RWPE1 (cell line): ENCODE data around the gene DNAAF5.
A peak's percentile ranks its signal among the peaks of the same experiment; 100 is the strongest.
"Not testable (repeated sequence)": the region's sequence is repeated elsewhere in the genome, so short reads cannot be mapped to it uniquely, and the experiment has no call there.

Experiments used
- CTCF ChIA-PET: fragments of 350-600 bp; sonication (Branson Sonifier 250); formaldehyde crosslinking; extraction: SDS; loops from one replicate; lab custom pipeline; 2021; lab: Yijun Ruan, JAX
- POLR2A ChIA-PET: fragments of 400-600 bp; formaldehyde crosslinking; extraction: SDS; loops from one replicate; lab custom pipeline; 2020; ENCODE audit warnings: antibody characterized with exemption; ENCODE audit not compliant: low non-redundant PET; lab: Yijun Ruan, JAX
- DNase-seq: peaks from one replicate; pipeline ENCODE4 v3.0.0; 2012; ENCODE audit warnings: low spot score
- H3K27ac ChIP-seq: fragments of 450-650 bp; 2 replicates; pipeline ENCODE4 v1.5.1; 2017
- CTCF ChIP-seq: fragments of 450-650 bp; conservative IDR thresholded peaks from 2 replicates; pipeline ENCODE4 v1.5.1; 2017; ENCODE audit warnings: low read depth, mild to moderate bottlenecking

DNAAF5 gene

GRCh38 chr7:803243-803635 is 76.7 kb downstream of the DNAAF5 start:
- CTCF ChIA-PET: no interaction called here
- DNase-seq: no peak

GRCh38 chr7:803796-804195 is 77.3 kb downstream of the DNAAF5 start:
- POLR2A ChIA-PET, H3K27ac ChIP-seq, CTCF ChIA-PET, DNase-seq: not testable (repeated sequence)

More at GRCh38 chr7:803243-803635, 76.7 kb downstream of the DNAAF5 start:
- POLR2A ChIA-PET: no interaction called here
- no peak overlapping the region for H3K27ac ChIP-seq
- no peak for TF ChIP-seq CTCF

GRCh38 chr7:805261-805660 is 78.8 kb downstream of the DNAAF5 start:
- CTCF ChIA-PET: interaction anchor here (1.1 kb wide), 1 partner anchor 12 kb away, joined by 3 read pairs; no protein-coding TSS in a partner anchor
- no peak for DNase-seq

GRCh38 chr7:815284-816216 is 89.1 kb downstream of the DNAAF5 start:
- TF ChIP-seq CTCF: no peak
- ChIA-PET POLR2A (no interaction called here), CTCF (interaction anchor here (1.9 kb wide), 1 partner anchor 58 kb away, joined by 5 read pairs; no protein-coding TSS in a partner anchor)
- peak overlapping the region; percentile 100 for H3K27ac ChIP-seq
- peak; percentile 25 for DNase-seq

More at GRCh38 chr7:805261-805660, 78.8 kb downstream of the DNAAF5 start:
- H3K27ac ChIP-seq: peak overlapping the region; percentile 23
- POLR2A ChIA-PET: no interaction called here
- TF ChIP-seq CTCF: no peak

- peak; percentile 99 for DNase-seq
- ChIA-PET CTCF (interaction anchor here (0.5 to 1.9 kb wide), 4 partner anchors 11 to 57 kb away, joined by 3 to 5 read pairs (median 4); no protein-coding TSS in a partner anchor), POLR2A (interaction anchor here (0.6 kb wide), 1 partner anchor 1843 kb away, joined by 3 read pairs; no protein-coding TSS in a partner anchor)
- no peak for TF ChIP-seq CTCF
- H3K27ac ChIP-seq: peak overlapping the region; percentile 100
Observed at GRCh38 chr7:816300-816750, 89.8 kb downstream of the DNAAF5 start.

- ChIA-PET POLR2A (interaction anchor here (0.6 to 1.1 kb wide), 2 partner anchors 14 to 1842 kb away, joined by 3 to 4 read pairs; no protein-coding TSS in a partner anchor), CTCF (interaction anchor here (0.5 to 1.9 kb wide), 5 partner anchors 12 to 56 kb away, joined by 3 to 5 read pairs (median 5); no protein-coding TSS in a partner anchor)
- peak overlapping the region; percentile 100 for H3K27ac ChIP-seq
- peak; percentile 34 for DNase-seq
- TF ChIP-seq CTCF: no peak
Observed at GRCh38 chr7:816751-817671, 90.5 kb downstream of the DNAAF5 start.
